ENCODE data around the gene S100Z. TPM values are rescaled to one million over a fixed set of nuclear protein-coding genes. Genes with fewer than 3 reads are reported as not detected.

S100Z gene
- total and polyA plus RNA-seq, 9 of the 15 experiments (the other 6 are each of a cell fraction or from before 2014, with no cell fraction given) = 0.15 to 0.42 (median 0.20) TPM; not detected in 6

DNA sequence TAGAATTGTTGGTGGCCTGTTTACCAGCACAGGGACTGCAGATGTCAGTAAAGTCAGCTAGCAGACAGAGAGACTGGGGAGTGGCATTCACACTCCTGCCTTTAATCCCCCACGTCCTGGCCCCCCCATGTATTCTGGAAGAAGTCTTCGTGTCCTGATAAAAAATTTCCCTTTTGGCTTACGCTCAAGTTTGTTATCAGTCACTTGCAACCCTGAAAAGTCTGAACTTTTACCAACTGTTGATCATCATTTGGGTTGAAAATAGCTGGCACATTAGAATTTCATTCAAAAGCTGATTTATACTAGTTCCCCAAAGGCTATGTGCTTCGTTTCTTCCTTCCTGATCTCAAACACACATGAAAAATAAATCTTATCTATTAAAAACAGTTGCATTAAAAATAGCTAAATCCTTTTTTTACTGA, 97.3 kb downstream of the S100Z start (continued):
- TF ChIP-seq HDAC1 (IDR thresholded peaks at IDR 0.05) (no peak), PRDM10 (IDR thresholded peaks at IDR 0.05; ENCODE audit: partially characterized antibody) (no peak), VEZF1 (CRISPR knock-in tag; IDR thresholded peaks at IDR 0.05) (peak; percentile 96), MNT (conservative IDR thresholded peaks at IDR 0.05) (no peak), ETV6 (IDR thresholded peaks at IDR 0.05; ENCODE audit: borderline replicate concordance in 1 of 2, low read depth in 2 of 2, low read length in 1 of 2) (no peak), ETV6 (CRISPR knock-in tag; IDR thresholded peaks at IDR 0.05; ENCODE audit: borderline replicate concordance) (no peak), HDAC2 (IDR thresholded peaks at IDR 0.05) (peak; percentile 25; the same call in 1 of the 2 replicates), MTA1 (IDR thresholded peaks at IDR 0.05; ENCODE audit: borderline replicate concordance) (no peak), RBM39 (optimal IDR thresholded peaks at IDR 0.05; ENCODE audit: low read depth, low read length) (no peak), ZBTB1 (CRISPR knock-in tag; IDR thresholded peaks at IDR 0.05; ENCODE audit: borderline replicate concordance, low read depth) (no peak), TCF7 (IDR thresholded peaks at IDR 0.05; ENCODE audit: borderline replicate concordance) (no peak), HDAC3 (IDR thresholded peaks at IDR 0.05; ENCODE audit: borderline replicate concordance, partially characterized antibody) (no peak), ZNF668 (CRISPR knock-in tag; IDR thresholded peaks at IDR 0.05) (no peak), MXI1 (IDR thresholded peaks at IDR 0.05; ENCODE audit: low read depth, low read length) (no peak), FOXA3 (CRISPR knock-in tag; conservative IDR thresholded peaks at IDR 0.05 in 1 of 2, IDR thresholded peaks at IDR 0.05 in 1 of 2) (no peak), MCM5 (IDR thresholded peaks at IDR 0.05; ENCODE audit: low read depth) (no peak), EHMT2 (IDR thresholded peaks at IDR 0.05) (no peak)
- TF ChIP-seq, protein P1, sequence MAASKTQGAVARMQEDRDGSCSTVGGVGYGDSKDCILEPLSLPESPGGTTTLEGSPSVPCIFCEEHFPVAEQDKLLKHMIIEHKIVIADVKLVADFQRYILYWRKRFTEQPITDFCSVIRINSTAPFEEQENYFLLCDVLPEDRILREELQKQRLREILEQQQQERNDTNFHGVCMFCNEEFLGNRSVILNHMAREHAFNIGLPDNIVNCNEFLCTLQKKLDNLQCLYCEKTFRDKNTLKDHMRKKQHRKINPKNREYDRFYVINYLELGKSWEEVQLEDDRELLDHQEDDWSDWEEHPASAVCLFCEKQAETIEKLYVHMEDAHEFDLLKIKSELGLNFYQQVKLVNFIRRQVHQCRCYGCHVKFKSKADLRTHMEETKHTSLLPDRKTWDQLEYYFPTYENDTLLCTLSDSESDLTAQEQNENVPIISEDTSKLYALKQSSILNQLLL (CRISPR knock-in tag; IDR thresholded peaks at IDR 0.05; ENCODE audit: borderline replicate concordance) = no peak
- TF ChIP-seq, protein P2, sequence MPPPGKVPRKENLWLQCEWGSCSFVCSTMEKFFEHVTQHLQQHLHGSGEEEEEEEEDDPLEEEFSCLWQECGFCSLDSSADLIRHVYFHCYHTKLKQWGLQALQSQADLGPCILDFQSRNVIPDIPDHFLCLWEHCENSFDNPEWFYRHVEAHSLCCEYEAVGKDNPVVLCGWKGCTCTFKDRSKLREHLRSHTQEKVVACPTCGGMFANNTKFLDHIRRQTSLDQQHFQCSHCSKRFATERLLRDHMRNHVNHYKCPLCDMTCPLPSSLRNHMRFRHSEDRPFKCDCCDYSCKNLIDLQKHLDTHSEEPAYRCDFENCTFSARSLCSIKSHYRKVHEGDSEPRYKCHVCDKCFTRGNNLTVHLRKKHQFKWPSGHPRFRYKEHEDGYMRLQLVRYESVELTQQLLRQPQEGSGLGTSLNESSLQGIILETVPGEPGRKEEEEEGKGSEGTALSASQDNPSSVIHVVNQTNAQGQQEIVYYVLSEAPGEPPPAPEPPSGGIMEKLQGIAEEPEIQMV (tag; conservative IDR thresholded peaks at IDR 0.05; ENCODE audit: low read depth) = no peak
